Nasal cavity respiratory epithelium epithelial cell of viscerocranial mucosa (primary cell): Measurements from ENCODE around the gene VWA1. TPM values are rescaled to one million over a fixed set of nuclear protein-coding genes. Genes with fewer than 3 reads are reported as not detected.

ENCODE experiments used
- total RNA-seq: library from RNA; depleted of rRNA; stranded (reverse); fragments of >200 nt; gene quantifications from 2 replicates; pipeline ENCODE4 v1.2.3, GENCODE V29; 2014

Gene VWA1
- 2.1 and 18.4 TPM in 2 replicates for total RNA-seq

GRCh38 chr1:1435106-1435903 lies at the start of gene VWA1:
TSS of gene VWA1 (plus strand) at chr1:1435690. CDS start at chr1:1435749, 59 bp downstream.

GRCh38 chr1:1399187-1399871 lies 36.2 kb upstream of the VWA1 start, which contains the start of gene CCNL2:
TSS of gene CCNL2 (minus strand) at chr1:1399335. CDS start at chr1:1399306, 29 bp downstream.

GRCh38 chr1:1406821-1407635 lies 28.5 kb upstream of the VWA1 start, which contains the start of gene MRPL20:
TSS of gene MRPL20 (minus strand) at chr1:1407293. CDS start at chr1:1407217, 76 bp downstream.

GRCh38 chr1:1421147-1421906 lies 14.2 kb upstream of the VWA1 start, which contains the start of gene ANKRD65:
TSS of gene ANKRD65 (minus strand) at chr1:1421276. CDS start at chr1:1421005, 271 bp downstream.

GRCh38 chr1:1449099-1449739 lies 13.7 kb downstream of the VWA1 start, which contains the start of gene ATAD3C:
TSS of gene ATAD3C (plus strand) at chr1:1449689. CDS start at chr1:1450684, 995 bp downstream.

GRCh38 chr1:1471389-1472052 lies 36.0 kb downstream of the VWA1 start, which contains the start of gene ATAD3B:
TSS of gene ATAD3B (plus strand) at chr1:1471765. CDS start at chr1:1471885, 120 bp downstream.

Other genes starting within 250 kb of the VWA1 start
- 0.34 and 1.5 TPM in 2 replicates for gene TNFRSF18, start 229.1 kb upstream of the VWA1 start, total RNA-seq
- gene TNFRSF4, start 221.5 kb upstream of the VWA1 start, total RNA-seq: 0.14 TPM in 1 of 2 replicates, not detected in the other
- gene SDF4, start 203.7 kb upstream of the VWA1 start, total RNA-seq: 76.9 and 124 TPM in 2 replicates
- gene B3GALT6, start 203.5 kb upstream of the VWA1 start, total RNA-seq: 24.4 and 25.6 TPM in 2 replicates
- 0.93 and 1.4 TPM in 2 replicates for gene C1QTNF12, start 189.0 kb upstream of the VWA1 start, total RNA-seq
- gene UBE2J2, start 161.8 kb upstream of the VWA1 start, total RNA-seq: 46.3 and 60.5 TPM in 2 replicates
- gene SCNN1D, start 155.3 kb upstream of the VWA1 start, total RNA-seq: 0.68 and 1.4 TPM in 2 replicates
- gene ACAP3, start 127.8 kb upstream of the VWA1 start, total RNA-seq: 17.4 and 57.2 TPM in 2 replicates
- 16.9 and 25.6 TPM in 2 replicates for gene PUSL1, start 127.1 kb upstream of the VWA1 start, total RNA-seq
- gene INTS11, start 111.0 kb upstream of the VWA1 start, total RNA-seq: 55.4 and 66.1 TPM in 2 replicates
- gene CPTP, start 110.9 kb upstream of the VWA1 start, total RNA-seq: 19.8 and 32.1 TPM in 2 replicates
- gene TAS1R3, start 104.4 kb upstream of the VWA1 start, total RNA-seq: under 0.01 and 0.36 TPM in 2 replicates
- gene DVL1, start 86.3 kb upstream of the VWA1 start, total RNA-seq: 204 and 206 TPM in 2 replicates
- gene MXRA8, start 77.1 kb upstream of the VWA1 start, total RNA-seq: 0.34 and 1.1 TPM in 2 replicates
- gene AURKAIP1, start 60.5 kb upstream of the VWA1 start, total RNA-seq: 60.4 and 110 TPM in 2 replicates
- gene CCNL2, start 36.4 kb upstream of the VWA1 start, total RNA-seq: 57.4 and 139 TPM in 2 replicates
- gene MRPL20, start 28.4 kb upstream of the VWA1 start, total RNA-seq: 50.2 and 56.3 TPM in 2 replicates
- 4.4 and 18.2 TPM in 2 replicates for gene ANKRD65, start 14.4 kb upstream of the VWA1 start, total RNA-seq
- 0.34 and 1.1 TPM in 2 replicates for gene ATAD3C, start 14.0 kb downstream of the VWA1 start, total RNA-seq
- 16.4 and 24.2 TPM in 2 replicates for gene ATAD3B, start 36.1 kb downstream of the VWA1 start, total RNA-seq
- gene ATAD3A, start 76.5 kb downstream of the VWA1 start, total RNA-seq: 18.5 and 34.0 TPM in 2 replicates
- 0.34 and 0.71 TPM in 2 replicates for gene TMEM240, start 104.9 kb downstream of the VWA1 start, total RNA-seq
- 69.4 and 83.5 TPM in 2 replicates for gene SSU72, start 139.2 kb downstream of the VWA1 start, total RNA-seq
- gene FNDC10, start 164.4 kb downstream of the VWA1 start, total RNA-seq: 0.34 and 2.5 TPM in 2 replicates
- 68.6 and 97.4 TPM in 2 replicates for gene MIB2, start 179.8 kb downstream of the VWA1 start, total RNA-seq
- gene MMP23B, start 196.5 kb downstream of the VWA1 start, total RNA-seq: 0.34 and 1.1 TPM in 2 replicates
- gene CDK11B, start 223.3 kb downstream of the VWA1 start, total RNA-seq: 8.5 and 12.8 TPM in 2 replicates